AG08396 (cell line): ENCODE results near the gene ASB10.

ENCODE experiments used
- DNase-seq: peaks from one replicate; pipeline ENCODE4 v3.0.0; 2012; ENCODE audit warnings: low spot score, mixed read lengths

The ASB10 gene, protein sequence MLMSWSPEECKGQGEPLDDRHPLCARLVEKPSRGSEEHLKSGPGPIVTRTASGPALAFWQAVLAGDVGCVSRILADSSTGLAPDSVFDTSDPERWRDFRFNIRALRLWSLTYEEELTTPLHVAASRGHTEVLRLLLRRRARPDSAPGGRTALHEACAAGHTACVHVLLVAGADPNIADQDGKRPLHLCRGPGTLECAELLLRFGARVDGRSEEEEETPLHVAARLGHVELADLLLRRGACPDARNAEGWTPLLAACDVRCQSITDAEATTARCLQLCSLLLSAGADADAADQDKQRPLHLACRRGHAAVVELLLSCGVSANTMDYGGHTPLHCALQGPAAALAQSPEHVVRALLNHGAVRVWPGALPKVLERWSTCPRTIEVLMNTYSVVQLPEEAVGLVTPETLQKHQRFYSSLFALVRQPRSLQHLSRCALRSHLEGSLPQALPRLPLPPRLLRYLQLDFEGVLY

GRCh38 chr7:151186640-151187408 lies at the start of gene ASB10:
Gene ASB10 (minus strand): TSS chr7:151187250. CDS start chr7:151187130, 120 bp downstream.
- DNase-seq, result no peak

DNA sequence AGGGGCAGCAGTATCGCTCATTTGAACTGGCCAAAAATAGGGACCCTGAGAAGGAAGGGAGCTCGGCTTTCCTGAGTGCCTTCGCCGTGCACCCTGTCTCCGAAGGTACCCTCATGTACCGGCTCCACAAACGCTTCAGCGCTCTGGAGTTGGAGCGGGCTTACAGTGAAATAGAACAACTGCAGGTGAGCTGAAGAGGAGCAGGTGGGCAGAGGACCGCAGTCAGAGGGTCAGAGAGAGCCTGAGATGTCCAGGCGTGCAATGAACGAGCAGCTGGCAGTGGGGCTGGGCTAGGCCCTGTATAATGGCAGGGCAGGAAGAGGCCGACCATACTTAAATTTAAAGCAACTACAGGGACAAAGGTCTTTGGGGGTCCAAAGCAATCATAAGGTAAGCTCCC lies 49.4 kb upstream of the ASB10 start:
- no peak for DNase-seq

DNA sequence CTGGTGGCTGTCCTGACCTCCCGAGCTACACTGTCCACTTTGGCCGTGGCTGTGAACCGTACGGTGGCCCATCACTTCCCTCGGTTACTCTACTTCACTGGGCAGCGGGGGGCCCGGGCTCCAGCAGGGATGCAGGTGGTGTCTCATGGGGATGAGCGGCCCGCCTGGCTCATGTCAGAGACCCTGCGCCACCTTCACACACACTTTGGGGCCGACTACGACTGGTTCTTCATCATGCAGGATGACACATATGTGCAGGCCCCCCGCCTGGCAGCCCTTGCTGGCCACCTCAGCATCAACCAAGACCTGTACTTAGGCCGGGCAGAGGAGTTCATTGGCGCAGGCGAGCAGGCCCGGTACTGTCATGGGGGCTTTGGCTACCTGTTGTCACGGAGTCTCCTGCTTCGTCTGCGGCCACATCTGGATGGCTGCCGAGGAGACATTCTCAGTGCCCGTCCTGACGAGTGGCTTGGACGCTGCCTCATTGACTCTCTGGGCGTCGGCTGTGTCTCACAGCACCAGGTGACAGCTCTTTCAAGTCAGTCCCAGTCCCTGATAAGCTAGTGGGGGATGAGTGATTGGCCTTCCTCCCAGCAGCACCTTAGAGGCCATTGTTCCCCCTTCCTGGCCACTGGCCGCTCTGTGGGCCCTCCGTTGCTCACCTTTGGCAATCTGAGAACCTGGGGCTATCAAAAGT lies 48.2 kb upstream of the ASB10 start:
- DNase-seq, result no peak

DNA sequence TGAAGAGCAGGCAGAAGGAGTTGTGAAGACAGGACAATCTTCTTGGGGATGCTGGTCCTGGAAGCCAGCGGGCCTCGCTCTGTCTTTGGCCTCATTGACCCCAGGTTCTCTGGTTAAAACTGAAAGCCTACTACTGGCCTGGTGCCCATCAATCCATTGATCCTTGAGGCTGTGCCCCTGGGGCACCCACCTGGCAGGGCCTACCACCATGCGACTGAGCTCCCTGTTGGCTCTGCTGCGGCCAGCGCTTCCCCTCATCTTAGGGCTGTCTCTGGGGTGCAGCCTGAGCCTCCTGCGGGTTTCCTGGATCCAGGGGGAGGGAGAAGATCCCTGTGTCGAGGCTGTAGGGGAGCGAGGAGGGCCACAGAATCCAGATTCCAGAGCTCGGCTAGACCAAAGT lies 46.8 kb upstream of the ASB10 start:
- DNase-seq, result no peak

GRCh38 chr7:151232917-151233701 lies 46.1 kb upstream of the ASB10 start:
- DNase-seq, result peak; percentile 91

- peak; percentile 97 for DNase-seq
These were observed 45.3 kb upstream of the ASB10 start, which contains the start of gene CHPF2 for GRCh38 chr7:151232091-151232916. Gene CHPF2 (plus strand): TSS chr7:151232483. CDS start chr7:151234012, 1,529 bp downstream.

DNA sequence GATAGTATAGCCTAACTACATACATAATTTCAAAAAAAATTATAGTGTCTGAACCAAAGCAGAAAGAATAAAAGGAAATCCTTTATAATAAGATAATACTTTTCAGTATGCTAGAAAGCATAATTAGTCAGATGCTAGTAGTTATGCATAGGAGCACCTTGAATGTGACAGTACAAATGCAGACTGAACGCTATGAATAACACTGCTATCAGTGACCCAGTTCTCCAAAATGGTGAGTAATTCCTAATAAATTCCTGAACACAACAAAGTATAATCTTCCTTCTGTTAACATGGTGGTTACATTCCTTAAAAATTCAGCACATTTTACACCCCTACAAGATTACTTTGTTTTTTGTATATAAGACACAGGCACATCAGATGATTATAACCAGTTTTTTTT lies 44.0 kb upstream of the ASB10 start:
- DNase-seq, result no peak

DNA sequence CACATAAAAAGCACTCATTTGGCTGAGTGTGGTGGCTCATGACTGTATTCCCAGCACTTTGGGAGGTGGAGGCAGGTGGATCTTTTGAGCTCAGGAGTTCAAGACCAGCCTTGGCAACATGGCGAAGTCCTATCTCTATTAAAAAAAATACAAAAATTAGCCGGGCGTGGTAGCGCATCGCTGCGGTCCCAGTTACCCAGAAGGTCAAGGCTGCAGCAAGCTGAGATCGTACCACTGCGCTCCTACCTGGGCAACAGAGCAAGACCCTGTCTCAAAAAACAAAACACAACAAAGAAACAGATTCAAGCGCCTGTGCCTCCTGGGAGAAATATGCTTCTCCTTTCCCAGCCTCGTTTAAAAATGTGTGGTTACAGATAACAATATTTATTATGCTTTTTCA lies 42.2 kb upstream of the ASB10 start:
- no peak for DNase-seq

GRCh38 chr7:151228024-151228866 lies 41.2 kb upstream of the ASB10 start:
- DNase-seq, result no peak

GRCh38 chr7:151226875-151227782 lies 40.1 kb upstream of the ASB10 start, which contains the start of gene ABCF2:
Gene ABCF2 (minus strand): TSS chr7:151227205. CDS start chr7:151226458, 747 bp downstream.
- peak; percentile 98 for DNase-seq

DNA sequence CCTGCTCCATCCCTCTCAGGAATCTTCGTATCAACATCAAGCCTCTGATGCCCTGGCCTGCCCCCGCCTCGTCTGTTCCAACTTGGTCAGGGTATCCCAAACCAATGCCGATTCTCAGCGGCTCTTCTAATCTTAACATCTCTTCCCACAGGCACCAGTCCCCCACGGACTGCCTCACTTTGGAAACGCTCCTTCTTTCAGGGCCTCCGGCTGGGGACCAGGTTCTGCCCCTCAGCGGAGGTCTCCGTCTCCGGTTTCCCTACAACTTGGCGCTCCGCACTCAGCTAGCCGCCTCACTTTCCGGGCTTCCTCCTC lies 39.5 kb upstream of the ASB10 start:
- DNase-seq, result no peak

DNA sequence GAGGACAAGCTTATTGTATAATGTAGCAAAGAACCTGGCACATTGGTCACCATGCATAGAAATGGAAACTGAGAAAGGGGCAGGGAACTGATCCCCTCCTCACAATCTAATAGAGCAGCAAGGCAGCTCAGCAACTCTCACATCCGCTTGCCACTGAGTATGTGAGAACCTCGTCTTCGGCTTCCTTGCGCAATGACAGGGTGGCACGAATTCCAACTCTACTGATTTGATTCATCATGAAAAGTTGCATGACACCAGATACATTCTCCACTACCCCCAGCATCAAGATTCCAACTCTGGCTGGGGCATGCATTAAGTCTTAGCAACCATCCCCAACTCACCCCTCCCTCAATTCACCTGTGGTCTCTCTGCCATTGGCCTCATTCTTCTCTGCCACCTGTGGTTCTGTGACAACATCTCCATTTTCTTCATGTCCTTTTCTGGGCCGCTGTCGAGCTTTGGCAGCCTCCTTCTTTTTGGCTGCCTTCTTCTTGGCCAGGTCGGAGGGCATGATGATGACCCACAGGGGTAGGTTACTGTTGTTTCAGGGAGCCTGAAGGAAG lies 39.0 kb upstream of the ASB10 start:
- DNase-seq, result no peak

DNA sequence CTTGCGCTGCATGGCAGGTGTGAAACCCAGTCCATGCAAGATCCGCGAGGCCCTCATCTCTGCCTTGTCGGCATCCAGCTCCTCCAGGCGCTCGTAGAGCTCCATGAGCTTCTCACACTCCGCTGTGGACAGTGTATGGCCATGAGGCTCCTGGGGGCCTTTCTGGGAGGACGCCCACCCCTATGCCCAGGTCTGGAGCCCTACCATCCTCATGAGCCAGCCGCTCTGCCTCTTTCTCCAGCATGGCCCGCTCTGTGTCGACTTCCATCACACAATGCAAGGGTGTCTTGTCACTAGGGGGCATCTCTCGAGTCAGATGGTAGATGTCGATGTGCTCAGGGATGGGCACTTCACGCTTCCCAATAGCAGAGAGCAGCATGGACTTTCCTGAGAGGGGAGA lies 36.7 kb upstream of the ASB10 start:
- no peak for DNase-seq

DNA sequence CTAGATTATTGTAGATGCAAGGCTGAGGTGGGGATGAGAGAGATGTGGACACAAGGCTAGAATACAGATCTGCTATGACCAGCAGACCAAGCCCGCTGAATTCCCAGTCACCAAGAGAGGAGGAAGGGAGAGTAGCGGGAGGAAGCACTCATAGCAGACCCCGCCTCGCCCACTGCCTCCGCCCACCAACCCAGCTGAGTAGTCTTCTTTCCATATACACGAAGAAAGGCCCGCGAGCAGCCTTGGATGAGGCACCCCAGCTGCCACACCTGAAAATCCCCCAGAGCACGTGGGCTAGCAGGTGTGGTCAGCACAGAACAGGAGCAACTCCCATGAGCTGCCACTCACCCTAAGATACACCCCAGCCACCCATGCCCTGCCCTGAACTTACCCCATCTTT lies 31.1 kb upstream of the ASB10 start:
- no peak for DNase-seq

DNA sequence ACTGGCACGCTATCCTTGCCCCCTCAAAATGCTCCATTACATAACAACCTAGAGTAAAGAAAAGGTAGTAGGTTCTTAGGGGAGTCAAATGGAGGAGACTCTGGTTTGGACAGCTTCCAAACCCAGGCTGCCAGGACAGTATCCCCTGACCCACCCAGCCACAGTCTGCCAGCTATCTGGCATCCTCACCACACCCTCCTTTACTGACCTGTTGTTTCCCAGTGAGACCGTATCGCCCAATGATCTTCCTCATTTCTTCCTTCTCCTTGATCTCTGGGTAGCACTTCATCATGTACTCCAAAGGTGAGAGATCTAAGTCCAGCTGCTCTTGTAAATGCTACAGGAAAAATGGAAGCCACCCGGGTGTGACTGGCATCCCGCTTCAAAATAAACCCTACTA lies 28.3 kb upstream of the ASB10 start:
- DNase-seq, result no peak

DNA sequence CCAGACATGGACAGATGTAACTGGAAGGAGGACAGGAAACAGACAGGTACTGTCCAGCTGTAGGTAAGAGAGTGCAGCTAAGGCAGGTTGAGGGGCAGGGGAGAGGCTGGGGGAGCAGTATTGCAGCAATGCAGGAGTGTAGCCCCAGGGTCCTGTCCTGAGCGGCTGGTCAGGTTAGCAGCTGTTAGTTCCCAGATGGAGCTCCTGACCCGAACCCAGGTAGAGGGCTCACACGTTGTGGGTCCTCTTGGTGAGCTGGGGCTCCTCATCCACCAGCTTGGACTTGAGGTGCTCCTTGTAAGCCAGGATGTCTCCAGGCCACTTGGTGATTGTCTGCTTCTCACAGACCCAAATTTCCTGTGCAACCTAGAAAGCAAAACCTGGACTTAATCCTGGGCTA lies 26.8 kb upstream of the ASB10 start:
- no peak for DNase-seq

GRCh38 chr7:151212626-151213025 lies 25.6 kb upstream of the ASB10 start:
- no peak for DNase-seq

- no peak for DNase-seq
These were observed 24.2 kb upstream of the ASB10 start for GRCh38 chr7:151211155-151211772.
